Activated CD4-positive, alpha-beta T cell treated with anti-CD3 and anti-CD28 coated beads, Interleukin-2, amount 50 U/mL, for 16 hours (primary cell): ENCODE data around the gene NUDT13.

ENCODE experiments used
- DNase-seq: peaks from one replicate; pipeline ENCODE4 v3.0.0-alpha.2; 2020

Gene NUDT13

GRCh38 chr10:73110345-73110849 is at the start of gene NUDT13:
Gene NUDT13, plus strand, starts transcription at chr10:73110455. Its CDS starts 3,911 bp downstream, at chr10:73114366.
- peak; percentile 70 for DNase-seq

DNA sequence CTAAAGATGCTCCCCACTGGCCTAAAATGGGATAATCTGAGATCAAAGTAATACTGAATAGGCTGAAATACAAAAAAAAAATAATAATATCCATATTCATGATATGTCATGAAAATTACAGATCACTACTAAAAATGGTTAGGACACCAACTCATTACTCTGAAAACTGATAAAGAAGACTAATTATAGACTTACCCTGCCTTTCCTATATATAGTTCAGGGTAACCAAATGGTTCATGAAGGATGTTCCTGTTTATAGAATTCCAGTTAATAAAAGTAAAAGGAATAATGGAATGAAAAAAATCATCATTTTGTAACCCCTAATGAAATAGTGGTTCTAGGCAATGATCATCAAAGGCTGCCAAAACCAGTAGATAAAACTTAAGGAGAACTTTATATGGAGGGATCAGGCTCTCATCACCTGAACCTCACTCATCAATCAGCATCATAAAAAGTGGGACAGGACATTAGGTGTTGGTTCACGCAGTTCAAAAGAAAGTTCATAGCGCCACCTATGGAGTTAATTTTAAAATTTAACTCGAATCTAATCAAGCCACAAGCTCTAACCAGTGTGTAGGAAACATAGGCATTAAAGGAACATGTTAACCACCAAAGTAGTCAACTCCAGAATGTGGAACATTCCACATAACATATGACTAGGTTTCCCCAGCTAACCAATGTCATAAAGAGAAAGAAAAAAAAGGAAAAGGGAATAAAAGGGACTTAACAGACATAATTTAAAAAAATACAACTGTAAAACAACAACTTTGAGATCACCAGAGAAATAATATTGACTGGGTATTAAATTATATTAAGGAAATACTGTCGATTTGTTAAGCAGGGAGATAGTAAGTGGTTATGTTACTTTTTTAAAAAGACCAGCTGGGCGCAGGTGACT is 49.3 kb upstream of the NUDT13 start:
- peak; percentile 67 for DNase-seq

- no peak for DNase-seq
These were observed 48.5 kb upstream of the NUDT13 start for GRCh38 chr10:73061743-73062142.

DNA sequence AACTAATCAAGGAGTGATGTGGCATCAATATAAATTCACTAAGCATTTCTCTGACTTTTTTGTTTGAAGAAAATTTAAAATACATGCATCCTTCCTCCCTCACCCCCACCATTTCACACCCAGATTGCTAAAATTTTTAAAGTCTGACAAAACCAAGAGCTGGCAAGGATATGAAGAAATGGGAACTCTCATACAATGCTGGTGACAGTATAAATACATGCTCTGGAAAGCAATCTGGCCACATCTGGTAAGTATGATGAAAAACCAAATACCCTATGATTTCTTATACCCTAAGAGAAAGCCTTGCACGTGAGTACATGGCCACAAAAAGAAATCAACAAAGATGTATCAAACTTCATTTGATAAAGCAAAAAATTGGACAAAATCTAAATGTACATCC is 44.8 kb upstream of the NUDT13 start:
- DNase-seq, result no peak

- DNase-seq, result no peak
These were observed 36.6 kb upstream of the NUDT13 start for GRCh38 chr10:73073627-73074026.

GRCh38 chr10:73075829-73076228 is 34.4 kb upstream of the NUDT13 start:
- DNase-seq, result no peak

DNA sequence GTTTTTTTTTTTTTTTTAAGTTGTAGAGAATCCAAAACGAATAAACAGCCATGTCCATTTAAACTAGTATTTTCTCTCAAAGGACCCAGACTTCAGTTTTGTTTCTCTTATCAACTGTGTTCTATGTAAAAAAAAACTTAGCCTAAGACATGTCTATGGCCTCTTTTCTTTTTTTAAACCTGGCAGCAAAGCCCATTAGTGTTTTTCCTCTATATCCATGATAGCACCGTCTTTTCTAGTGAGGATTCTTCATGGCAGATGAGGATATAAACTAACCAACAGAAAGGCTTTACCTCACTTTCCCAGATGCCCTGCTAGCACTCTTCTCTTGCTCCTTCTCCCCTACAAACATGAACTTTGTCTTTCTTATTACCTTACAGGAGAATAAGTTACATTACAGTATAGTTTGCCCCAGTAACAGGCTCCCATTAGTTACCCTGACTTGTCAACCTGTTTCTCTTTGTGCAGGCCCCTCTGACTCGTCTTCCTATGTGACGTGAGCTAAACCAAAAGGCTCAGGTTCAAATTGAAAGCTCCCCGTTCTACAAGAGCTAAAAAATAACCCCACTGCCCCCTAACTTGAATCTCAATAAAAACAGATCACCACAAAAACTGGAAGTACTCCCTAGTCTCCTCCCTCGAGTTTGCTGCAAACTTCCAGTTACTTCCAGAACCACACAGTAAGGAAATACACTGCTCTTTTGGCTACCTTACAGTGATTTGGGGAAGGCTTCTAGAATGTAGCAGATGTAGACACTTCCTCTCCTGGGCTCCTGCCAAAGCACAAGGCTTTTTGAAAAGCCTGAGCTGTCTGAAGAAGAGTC is 33.7 kb upstream of the NUDT13 start:
- no peak for DNase-seq

- no peak for DNase-seq
These were observed 30.3 kb upstream of the NUDT13 start for GRCh38 chr10:73079779-73080541.

DNA sequence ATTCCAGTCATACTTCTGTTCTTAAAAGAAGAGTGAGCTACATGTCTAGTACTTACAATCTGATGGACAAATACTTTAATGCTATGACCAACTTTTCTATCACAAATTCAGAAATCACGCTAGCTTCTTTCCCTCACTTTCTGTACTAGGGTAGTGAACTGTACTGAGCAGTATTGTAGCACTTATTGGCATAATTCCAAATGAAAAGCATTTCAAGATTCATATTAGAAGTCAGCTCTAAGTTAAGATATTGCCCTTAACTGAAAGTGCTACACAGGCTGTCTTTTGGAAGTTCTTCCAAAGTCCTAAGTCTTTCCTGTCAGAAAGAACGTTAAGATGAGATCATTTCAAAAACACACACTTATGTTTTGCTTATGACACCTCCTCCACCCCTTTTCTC is 27.0 kb upstream of the NUDT13 start:
- no peak for DNase-seq

DNA sequence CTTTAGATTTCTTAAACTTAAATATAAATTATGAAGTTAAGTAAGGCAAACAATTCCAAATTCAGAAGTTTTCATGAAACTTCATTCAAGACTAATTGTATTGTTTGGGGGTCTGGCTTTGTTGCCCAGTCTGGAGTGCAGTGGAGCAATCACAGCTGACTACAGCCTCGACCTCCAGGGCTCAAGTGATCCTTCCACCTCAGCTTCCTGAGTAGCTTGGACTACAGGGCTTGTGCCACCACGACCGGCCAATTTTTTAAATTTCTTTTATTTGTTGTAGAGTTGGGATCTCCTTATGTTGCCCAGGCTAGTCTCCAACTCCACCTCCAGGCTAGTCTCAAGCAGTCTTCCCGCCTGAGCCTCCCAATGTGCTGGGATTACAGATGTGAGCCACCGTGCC is 26.0 kb upstream of the NUDT13 start:
- no peak for DNase-seq

- no peak for DNase-seq
These were observed 23.4 kb upstream of the NUDT13 start for GRCh38 chr10:73086816-73087215.

DNA sequence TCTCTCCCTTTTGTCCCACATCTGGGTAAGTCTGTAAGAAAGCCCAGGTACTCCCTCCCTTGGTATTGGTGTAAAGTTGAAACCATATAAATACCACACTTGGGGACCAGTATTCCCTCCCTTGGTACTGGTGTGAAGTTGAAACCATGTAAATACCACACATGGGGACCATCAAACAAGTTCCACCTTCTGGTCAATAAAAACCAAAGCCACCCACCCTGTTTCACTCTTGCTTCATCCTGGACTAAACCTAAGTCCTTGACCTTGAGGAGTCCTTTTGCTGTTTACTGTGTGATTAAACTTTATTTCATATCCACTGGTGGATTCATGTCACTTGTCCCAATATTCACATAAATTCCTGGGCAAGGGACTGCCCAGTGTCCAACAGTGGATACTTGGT is 22.0 kb upstream of the NUDT13 start:
- DNase-seq, result no peak

GRCh38 chr10:73092830-73093229 is 17.4 kb upstream of the NUDT13 start:
- no peak for DNase-seq

DNA sequence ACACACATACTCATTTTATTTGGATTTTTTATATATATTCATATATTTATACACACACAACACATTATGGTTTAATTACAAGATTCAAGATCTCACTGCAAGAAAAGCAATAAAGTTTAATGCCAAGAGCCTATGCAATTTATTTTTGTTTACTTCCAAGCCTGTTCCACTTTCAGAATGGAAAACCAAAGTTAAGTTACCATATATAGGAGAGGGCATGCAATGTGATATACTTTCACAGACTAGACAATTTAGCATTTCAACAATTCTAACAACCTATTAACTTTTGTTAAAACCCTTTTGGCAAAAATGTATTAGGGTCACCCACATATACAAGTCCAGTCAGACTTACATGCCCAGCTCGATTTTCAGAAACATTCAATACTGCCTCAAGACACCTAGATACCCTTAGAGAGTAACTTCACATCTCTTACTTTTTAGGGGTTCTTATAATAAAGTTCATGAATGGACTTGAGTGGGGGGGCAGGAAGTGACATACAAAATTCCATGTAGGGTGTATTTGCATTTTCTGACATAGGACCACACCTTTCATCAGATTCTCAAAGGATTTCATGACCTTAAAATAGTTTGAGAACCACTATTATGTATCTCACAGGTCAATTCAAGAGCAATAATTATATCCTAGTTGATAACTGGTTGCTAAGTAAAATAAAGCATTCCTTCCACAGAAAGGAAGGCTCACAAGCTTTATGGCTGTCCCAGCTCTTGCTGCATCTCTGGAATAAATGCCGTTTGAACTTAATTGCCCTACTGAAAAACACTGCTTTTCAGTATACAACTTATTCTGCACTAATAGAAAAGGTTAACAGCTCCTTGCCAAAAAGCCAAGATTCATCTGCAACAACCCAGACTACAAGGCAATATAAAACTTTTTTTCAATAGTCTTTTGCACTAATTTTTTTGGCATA is 16.1 kb upstream of the NUDT13 start:
- DNase-seq, result no peak

DNA sequence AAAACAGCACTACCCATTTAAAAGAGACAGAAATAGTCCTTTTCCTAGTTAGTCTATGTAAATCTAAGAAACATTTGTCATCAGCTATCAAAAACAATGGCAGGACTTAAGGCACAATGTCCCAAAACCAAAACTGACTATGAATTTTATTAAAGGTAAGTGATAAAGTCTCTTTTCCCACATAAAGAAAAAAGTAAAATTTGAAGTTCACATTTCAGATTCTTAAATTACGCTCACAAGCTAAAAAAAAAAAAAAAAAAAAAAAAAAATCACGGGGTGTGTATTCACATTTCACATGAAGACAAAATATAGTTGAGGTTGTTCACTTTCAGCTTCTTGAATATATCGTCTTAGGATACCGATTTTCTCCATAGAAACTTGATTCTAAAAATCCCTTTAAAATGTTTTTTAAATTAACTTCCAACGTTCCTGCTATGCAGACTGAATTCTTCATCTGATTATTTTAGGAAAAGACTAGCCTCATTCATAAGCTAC is 15.2 kb upstream of the NUDT13 start:
- no peak for DNase-seq

DNA sequence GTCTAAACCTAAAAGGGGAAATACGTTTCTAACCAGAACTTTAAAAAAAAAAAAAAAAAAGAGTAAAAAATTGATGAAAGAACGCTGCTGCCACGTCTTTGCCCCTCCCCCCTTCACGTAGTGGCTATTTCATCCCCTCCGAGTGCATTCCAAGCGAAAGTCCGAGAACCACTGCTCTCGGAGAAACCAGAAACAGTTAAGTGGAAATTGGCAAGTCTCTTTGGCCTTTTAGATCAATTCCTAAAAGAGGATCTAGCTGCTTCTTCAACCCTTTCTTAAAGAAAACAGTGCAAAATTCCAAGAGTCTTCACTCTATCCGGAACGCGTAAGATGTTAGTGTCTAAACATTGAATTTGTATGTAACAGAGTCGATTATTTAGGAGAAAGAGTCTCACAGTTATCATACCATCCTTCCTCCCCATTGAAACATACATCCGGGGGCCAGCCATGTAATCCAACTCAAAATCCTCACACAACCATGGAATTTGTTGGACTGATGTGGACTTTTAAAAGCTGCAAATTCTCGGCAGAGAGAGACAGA is 14.7 kb upstream of the NUDT13 start:
- DNase-seq, result peak; percentile 34

GRCh38 chr10:73096041-73096448 is 14.2 kb upstream of the NUDT13 start:
- DNase-seq, result peak; percentile 80

GRCh38 chr10:73096449-73097304 is 13.6 kb upstream of the NUDT13 start, which contains the start of gene P4HA1:
Gene P4HA1, minus strand, starts transcription at chr10:73096866. Its CDS starts 21,983 bp downstream, at chr10:73074883.
- DNase-seq, result peak; percentile 99

DNA sequence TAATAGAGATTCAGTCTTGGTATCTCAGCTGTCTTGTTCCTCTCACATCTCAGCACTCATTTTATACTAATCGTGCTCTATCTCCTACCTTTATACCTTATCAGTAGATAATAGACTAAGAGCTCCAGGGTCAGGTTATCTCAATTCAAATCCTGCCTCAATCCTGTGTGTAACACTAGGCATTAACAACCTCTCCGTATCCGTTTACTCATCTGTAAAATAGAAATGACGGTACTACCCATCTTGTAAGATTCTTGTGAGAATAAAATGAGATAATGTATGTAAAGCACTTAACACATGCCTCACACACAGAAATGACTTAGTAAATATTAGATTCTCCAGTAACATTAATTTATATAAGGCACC is 13.0 kb upstream of the NUDT13 start:
- no peak for DNase-seq

DNA sequence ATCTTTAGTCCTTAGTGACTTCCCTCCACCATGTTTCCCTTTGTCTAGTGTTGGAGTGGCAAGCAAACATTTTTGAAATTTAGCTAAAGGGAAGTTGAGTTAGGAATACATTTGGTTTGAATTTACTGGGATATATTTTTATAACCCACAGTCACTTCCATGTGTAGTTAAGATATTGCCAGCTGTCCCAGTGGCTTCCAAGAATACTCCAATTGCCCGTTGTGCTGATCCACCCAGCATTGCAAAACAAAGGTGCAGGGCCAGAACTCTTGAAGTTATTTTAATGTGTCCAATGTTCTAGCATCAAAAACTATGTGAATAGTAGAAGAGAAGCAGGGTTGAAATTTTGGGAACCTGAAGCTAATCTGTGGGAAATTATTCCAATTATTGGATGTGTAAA is 11.1 kb upstream of the NUDT13 start:
- no peak for DNase-seq
